GM18508 (cell line): ENCODE data around the gene SH3D21.

Experiments
- ATAC-seq: cut with Tn5 transposase; IDR thresholded peaks from one replicate; pipeline ENCODE4 v1.9.1; 2021; ENCODE audit warnings: moderate number of reproducible peaks; ENCODE audit not compliant: insufficient read depth, unreplicated experiment

The SH3D21 gene

DNA sequence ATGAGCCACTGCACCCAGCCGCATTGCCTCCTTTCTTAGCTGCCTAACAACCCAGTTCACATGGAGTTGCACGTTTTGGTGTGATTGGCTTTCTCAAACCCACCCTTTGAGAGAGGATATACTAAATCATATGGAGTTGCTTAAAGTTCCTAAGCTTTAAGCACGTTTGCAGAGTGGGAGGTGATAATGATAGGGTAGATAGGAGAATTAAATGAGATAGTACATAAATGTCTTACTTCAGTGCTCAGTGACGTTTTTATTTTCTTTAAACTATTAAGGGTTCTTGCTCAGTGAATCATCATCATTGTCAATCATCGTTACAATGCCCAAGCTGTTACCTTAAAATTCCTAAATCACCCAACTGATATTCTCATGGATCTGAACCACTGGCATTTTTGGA is 2.9 kb upstream of the SH3D21 start:
- ATAC-seq, result no peak

DNA sequence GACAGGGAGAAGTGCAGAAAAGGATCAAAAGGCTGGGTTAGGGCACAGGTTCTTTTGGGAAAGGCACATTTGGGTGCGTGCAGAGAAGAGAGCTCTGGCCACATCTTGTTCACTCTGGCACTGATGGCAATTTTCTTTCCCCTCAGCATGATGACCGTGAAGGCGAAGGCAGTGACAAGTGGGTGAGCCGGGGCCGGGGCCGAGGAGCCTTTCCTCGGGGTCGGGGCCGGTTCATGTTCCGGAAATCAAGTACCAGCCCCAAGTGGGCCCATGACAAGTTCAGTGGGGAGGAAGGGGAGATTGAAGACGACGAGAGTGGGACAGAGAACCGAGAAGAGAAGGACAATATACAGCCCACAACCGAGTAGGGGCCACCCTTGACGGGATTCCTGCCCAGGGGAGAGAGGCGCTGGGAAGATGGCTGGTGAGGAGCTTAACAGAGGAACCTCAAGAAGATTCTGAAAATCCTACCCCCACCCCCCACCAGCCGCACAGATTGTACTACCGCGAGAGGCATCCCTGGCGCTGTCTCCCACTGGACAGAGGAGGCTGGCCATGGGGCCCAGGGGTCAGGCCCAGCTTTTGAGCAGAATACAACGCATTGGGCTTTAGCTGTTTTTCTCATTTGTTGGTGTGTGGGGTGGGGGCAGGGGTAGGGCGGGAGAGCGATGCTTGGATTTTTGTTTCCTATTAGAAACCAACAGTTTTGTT is 2.4 kb upstream of the SH3D21 start:
- ATAC-seq, result no peak

DNA sequence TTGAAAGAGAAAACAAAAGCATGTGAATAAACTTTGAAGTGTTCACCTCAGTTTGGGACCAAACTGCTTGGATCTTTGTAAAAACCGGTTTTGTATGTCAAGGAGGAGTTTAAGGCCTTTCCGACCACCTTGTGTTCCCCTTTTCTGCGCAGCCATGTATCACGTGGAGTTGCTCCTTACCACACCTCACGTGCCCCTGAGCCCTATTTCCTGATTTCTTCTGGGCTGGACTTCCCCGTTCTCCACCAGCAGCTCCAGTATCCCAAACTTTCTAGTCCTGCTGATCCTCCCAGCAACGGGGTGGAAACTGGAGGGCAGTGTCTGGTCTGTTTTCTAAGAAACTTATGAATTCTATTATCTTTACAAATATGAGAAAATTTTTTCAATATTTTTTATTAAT is 1.6 kb upstream of the SH3D21 start:
- ATAC-seq, result no peak

DNA sequence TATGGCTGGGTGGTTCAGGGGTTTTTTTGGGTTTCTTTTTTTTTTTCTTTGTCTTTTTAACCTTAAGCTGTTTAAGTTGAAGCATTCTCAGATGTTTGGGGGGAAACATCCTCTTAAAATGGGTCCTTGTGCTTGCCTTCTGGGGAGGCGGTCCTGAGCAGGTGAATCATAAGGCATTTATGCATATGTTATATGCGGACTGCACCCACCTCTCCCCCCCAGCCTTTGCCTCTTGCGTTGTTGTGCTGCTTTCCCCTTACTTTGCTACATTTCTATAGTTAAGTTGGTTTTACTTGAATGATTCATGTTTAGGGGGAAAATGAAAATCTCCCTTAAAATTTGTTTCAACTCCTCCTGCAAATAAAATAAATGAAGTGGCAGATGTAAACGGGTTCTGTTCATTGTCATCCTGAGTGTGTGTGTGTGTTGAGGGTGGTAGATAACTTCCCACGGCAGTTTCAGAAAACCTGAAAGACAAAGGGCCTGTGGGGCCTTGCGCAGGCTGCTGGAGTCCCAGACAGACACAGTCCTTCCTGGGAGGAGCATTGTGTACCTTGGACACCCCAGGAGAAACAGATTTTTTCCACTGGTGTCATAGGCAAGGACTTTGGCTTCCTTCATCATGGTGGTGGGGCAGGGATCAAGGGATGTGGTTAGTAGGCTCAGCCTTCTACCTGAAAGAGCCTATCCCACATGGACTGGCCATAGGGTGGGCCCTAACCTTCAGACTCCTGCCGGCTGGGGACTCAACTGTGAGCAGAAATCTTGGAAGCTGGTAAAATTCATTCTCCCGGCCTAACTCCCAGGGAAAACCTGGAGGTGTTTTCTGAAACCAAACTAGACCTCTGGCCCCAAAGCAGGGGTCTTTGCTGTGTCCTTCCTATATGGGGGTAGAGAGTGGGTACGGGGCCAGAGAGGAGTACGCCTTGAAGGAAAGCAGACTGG is 926 bp upstream of the SH3D21 start:
- no peak for ATAC-seq

DNA sequence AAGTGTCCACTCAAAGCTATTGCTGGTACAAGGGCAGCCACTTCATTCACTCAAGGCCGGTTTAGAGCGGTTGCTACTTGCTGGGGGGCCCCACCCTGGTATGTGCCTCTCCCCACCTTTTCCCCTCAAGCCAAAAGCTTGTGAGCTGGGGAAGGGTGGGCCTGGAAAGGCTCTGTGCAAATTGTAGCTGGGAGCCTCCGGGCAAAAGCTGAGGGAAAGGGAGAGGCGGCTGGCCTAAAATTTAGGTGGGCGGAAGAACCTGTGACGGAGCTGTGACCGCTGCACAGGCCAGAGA is 306 bp upstream of the SH3D21 start:
- ATAC-seq, result no peak

DNA sequence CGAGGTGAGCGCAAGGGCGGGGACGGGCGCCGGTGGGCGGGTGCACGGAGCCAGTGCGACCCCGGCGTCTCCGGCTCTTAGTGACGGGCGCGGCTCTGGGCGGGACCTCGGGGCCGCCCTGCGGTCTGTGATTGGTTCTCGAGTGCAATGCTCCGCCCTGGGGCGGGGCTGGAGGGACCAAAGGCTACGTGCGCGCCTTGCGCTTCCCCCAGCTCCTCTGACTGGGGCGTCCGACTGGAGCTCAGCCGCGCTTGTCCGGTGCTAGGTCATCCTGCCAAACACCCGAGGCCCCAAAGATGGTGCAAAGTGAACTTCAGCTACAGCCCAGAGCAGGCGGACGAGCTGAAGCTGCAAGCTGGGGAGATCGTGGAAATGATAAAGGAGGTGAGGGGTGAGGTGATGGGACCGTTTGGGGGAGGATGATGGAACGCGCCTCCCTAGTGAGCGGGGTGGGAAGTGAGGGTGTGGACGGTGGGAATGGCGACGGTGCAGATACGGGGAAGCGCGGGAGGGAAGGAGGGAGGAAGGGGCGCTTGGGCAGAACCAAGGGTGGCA is 811 bp downstream of the SH3D21 start:
- peak; percentile 95 for ATAC-seq

DNA sequence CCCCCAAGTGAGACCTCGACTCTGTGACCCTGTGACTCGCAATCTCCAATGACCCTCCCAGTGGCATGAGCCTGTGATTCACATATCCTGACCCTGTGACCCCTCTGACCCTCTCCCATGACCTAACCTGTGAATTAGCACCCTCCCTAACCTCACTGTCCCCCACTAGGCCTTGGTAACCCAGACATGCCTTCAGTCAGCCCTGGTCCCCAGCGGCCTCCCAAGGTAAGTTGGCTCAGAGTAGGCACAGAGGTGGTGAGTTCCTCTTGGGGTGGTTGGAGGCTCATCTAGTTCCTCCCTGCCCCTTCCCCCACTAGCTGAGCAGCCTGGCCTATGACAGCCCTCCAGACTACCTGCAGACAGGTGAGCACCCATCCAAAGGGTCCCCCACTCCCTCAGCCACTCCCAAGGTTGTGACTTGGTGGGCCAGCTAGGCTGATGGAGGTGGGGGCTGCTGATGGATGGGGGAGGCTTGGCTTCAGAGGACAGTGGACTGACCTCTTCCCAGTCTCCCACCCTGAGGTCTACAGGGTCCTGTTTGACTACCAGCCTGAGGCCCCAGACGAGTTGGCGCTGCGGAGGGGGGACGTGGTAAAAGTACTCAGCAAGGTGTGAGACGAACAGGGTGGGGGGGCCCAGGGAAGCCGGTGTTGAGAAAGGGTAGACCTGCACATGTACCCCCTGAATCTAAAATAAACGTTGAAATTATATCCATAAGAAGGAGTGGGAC is 1.6 kb downstream of the SH3D21 start:
- ATAC-seq, result no peak

DNA sequence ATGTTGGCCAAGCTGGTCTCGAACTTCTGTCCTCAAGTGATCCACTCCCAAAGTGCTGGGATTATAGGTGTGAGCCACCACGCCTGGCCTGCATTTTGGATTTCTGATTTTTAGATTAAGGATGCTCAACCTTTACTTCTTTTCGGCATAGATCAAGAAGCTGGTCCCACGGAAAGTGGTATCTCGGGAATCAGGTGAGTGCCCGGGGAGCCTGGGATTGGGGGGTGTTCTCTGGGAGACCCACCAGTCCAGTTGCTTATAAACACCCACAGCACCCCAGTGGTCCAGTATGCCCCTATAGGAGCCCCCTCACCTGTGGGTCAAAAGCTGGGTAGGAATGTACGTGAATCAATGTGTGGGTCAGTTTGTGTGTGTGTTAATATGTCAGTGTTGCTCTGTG is 3.2 kb downstream of the SH3D21 start:
- ATAC-seq, result no peak

DNA sequence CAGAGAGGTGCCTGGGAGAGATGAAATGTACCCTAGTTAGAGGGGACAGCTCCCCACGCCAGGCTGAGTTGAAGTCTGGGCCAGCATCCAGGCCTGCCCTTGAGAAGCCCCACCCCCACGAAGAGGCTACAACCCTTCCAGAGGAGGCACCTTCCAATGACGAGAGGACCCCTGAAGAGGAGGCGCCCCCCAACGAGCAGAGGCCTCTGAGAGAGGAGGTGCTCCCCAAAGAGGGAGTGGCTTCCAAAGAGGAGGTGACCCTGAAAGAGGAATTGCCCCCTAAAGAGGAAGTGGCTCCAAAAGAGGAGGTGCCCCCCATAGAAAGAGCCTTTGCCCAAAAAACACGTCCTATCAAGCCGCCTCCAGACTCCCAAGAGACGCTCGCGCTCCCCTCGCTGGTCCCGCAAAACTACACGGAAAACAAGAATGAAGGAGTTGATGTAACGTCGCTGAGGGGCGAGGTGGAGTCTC is 14.2 kb downstream of the SH3D21 start:
- no peak for ATAC-seq

DNA sequence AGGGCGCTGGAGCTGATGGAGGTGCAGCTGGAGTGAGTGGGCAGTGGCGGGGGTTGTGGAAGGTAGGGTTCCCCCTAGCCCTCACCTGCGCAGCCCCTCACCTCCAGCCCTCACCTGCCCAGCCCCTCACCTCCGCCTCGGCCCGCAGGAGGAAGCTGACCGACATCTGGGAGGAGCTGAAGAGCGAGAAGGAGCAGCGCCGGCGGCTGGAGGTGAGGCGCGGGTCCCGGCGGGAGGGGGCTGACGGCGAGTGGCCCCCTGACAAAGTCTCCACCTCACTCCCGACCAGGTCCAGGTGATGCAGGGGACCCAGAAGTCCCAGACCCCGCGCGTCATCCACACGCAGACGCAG is 14.6 kb downstream of the SH3D21 start:
- ATAC-seq, result no peak

DNA sequence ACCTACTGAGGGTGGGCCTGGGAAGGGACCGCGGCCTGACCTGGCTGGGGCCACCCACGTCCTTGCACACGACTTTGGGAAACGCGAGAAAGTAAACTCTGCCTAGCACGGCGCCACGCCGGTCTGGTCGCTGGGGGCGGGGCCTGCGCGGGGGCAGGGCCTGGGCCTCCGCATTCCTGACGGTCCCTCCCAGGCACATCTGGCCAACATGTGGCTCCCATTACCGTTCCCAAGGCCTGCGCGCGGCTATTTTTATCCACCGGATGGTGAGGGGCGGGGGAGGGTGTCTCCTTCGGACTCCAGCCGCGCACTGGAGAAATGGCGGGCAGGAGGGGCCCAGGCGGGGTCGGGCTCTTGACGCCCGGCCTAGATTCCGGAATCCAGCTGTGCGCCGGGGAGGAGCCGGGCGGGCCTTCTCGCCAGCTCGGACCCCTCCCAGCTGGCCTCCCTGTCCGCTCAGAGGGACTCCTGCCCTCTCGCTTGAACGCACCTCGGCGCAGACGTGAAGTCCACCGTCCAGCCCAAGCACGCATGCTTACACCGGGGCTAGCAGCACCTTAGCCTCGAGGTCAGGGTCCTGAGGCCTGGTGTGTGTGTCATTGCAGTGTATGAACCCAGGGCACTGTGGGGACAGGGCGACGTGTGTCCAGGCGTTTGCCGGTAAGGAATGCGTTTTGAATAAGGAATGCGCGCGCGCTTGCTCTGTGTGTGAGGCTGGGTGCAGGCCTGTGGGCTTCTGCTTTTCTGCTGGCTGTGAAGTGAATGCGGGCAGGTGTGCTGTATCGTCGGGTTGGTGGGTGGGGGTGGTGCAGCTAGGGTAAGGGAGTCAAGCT is 15.2 kb downstream of the SH3D21 start:
- no peak for ATAC-seq

DNA sequence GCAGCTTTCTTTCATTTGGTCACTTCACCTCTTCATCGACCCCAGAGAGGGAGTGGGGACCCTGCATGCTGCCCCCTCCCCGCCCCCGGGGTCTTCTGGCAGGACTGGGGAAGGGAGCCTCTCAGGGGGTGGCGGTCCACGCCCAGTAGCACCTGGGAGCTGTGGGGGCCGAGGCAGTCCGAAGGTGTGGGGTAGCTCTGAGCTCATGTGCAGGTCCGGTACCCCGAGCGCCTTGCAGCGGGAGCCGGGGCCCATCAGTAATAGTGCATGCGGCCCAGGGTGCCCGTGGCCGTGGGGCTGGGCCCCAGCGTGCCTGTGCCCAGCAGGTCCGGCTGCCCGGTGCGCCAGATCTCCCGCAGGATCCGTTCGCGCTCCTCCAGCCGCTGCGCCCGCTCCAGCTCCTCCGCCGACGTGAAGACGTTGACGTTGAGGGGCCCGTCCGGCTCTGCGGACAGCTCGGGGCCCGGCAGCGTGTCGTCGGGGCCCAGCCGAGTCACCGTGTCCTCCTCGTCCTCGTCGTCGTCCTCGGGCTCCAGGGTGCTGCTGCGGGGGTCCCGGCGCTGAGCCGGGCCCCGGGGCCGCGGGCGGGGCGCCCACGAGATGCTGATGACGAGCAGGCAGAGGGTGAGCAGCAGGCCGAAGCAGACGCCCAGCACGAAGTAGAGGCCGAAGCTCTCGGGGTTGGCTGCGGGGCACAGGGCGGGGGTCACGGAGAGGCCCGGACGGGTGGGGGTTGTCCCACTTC is 16.0 kb downstream of the SH3D21 start:
- no peak for ATAC-seq

DNA sequence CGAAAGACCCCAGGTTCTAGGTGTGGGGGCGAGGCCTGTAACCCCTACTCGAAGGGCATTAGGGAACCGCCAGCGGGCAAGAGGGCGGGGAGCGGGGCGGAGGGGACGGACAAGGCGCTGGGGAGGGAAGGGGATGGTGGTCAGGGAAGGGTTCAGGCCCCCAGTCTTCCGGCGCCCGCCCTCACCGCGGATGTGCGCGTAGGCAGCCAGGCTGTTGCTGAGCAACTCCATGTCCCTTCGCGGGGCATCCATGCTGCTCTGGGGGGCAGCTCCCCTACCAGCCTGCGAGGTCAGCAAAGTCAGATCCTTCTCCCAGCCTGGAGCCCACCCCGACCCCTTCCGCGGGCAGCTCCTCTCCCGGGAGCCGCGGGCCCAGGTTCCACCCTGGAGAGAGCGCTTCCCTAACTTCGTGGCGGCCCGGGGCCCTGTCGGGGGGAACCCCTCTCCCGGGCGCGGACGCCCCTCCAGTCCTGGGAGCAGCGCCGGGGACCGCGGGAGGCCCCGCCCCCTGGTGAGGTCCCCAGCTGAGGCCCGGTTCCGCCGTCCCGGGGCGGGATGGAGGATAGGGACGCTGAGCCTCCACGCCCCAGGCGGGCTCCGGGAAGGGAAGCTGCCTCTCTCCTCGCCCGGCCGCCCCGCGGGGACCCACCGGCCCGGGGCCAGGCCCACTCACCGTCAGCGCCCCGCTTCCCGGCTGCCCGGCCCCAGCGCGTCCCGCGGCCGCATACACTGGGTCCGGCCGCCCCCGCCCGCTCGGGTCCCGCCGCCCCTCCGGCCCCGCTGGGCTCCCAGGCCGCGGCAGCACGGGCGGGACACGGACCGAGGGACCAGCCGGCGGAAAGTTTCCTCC is 16.8 kb downstream of the SH3D21 start:
- ATAC-seq, result no peak

DNA sequence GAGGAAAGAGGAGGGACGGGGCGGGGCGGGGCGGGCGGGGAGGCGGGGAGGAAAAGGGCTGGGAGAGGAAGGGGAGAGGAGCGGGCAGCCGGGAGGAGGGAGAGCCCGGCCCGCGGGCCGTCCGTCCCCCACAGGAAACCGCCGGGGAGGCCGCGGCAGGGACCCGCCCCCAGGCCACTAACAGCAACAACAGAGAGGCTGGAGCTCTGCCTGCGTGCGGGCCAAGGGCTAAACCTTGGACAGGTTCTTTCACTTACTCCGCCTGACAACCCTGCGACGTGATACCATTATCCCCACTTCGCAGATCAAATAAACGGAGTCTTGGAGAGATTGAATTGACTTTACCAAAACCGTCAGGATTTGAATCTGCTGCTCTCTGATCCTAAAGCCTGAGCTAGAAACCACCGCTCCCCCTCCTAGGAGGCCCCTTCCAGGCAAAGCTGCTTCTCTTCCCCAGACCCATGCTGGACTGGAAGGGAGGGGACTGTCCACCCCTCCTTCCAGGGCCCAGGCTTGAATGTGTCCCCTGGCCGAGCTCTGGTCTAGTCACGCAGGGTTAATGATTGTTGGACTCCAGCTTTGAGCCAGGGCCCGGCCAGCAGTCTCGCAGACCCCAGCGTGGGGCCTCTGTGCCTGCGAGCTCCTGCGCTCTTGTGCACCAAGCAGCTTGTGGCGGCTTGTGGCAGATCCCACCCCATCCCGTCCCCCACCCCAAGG is 17.6 kb downstream of the SH3D21 start, which contains the start of gene EVA1B:
Gene EVA1B, minus strand, starts transcription at position 10 of the 717 bp plus-strand sequence. CDS start 608 bp downstream, outside the sequence.
- no peak for ATAC-seq

DNA sequence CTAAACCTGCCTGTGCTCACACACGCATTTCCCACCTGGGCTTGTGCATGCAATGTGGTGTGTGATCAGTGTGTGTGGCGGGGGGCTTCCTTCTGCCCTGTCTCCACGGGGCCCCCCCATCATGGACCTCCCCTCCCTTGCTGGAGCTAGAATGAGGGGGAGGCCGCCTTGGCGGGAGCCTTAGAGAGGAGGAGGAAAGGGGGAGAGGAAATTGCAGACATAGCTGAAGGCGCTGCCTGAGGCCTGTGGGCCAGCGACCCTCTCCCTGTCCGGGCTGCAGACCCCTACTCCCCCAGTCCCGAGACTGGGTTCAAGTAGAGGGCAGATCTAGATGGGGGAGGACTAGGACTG is 18.2 kb downstream of the SH3D21 start:
- no peak for ATAC-seq

DNA sequence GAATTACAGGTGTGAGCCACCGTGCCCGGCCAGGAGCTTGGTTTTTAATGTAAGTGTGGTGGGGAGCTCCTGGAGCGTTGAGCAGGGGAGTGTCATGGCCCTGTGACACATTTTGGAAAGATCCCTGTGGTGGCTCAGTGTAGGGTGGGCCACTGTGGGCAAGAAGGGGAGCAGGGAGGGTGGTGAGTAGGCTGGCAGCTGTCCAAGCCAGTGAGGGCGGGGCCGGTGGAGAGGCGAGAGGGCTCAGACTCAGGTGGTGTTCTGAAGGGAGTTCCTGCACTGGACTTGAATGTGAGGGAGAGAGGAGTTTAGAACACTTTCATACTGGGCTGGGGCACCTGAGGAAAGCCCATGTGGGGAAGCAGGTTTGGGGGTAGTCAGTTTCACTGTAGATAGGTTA is 20.3 kb downstream of the SH3D21 start:
- ATAC-seq, result no peak

DNA sequence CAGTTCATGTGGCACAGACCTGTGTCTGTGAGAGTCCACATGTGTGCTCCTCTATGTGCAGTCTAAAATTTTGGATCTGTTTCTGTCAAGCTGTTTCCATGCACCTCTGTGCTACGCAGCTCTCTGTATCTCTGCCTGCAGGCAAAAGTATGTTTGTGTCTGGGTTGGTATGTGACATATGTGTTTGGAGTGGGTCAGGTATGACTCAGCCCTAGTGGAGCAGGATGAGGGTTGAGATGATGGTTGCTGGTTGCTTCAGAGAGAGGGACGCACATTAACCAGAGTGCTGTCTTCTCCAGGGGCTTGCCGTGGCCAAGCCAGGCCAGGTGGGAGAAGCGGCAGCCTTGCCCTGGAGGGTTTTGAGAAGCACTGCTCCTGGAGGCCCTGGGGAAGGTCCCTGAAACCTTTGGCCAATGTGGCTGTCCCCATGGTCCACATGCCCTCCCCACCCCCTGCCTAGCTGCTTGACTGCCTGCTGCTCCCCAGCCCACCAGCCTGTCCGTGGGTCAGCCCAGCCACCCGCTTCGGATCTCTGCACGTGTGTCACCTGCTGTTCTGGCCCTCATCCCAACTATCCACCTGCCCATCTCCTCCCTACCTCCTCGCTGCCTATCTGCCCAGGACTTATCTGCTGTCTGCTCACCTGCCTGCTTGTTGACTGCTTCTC is 21.4 kb downstream of the SH3D21 start:
- ATAC-seq, result no peak
